ENCODE data around the gene HOXB7. TPM values are rescaled to one million over a fixed set of nuclear protein-coding genes. Genes with fewer than 3 reads are reported as not detected.

HOXB7 gene
- total RNA-seq, 1 donor from 2014 or later: 3.6 TPM

DNA sequence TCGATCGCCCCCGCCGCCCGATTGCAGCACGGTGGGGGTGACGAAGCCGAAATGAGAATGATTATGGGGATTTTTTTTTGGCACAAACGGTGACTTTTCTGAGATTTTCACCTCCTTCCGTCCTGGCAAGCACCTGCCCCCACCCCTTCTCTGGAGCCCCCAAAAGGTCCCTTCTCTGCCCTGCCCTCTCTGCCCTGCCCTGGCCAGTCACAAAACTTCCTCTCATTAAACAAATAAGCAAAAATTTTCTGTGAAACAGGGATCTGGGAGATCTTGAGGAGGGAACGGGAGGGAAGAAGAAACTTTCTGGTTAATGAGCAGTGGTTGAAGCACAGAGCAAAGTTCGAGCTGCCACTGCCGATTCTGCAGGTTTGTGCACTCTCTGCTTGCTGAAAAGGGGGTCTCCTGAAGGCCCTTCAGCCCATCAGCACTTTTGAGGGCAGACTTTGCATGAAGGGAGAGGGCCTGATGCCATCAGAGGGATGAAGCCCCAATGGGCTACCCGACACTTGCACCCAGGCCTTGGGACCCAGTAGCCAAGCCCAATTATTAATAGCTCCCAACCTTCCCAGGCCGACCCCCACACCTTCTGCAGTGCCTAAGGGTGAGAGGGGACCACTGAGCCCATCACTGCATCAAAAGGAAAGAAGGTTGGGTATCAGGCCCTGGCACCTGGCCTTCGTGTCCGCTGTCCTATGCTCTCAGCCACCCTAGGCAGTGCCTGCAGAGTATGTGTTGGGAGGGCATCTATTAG, 5.3 kb upstream of the HOXB7 start:
- Mint-ChIP-seq H3K4me3 (ENCODE audit: unreplicated experiment) (no peak overlapping the region), H3K4me1 (ENCODE audit: unreplicated experiment) (peaks cover 34% of the 10 kb centered on the region), H3K36me3 (ENCODE audit: low read depth, unreplicated experiment) (no peaks in the 10 kb centered on the region), H3K9me3 (ENCODE audit: unreplicated experiment) (no peaks in the 10 kb centered on the region), H3K27me3 (ENCODE audit: unreplicated experiment) (peaks cover 29% of the 10 kb centered on the region), H3K27ac (ENCODE audit: unreplicated experiment) (no peak overlapping the region)
- TF ChIP-seq, protein P1, sequence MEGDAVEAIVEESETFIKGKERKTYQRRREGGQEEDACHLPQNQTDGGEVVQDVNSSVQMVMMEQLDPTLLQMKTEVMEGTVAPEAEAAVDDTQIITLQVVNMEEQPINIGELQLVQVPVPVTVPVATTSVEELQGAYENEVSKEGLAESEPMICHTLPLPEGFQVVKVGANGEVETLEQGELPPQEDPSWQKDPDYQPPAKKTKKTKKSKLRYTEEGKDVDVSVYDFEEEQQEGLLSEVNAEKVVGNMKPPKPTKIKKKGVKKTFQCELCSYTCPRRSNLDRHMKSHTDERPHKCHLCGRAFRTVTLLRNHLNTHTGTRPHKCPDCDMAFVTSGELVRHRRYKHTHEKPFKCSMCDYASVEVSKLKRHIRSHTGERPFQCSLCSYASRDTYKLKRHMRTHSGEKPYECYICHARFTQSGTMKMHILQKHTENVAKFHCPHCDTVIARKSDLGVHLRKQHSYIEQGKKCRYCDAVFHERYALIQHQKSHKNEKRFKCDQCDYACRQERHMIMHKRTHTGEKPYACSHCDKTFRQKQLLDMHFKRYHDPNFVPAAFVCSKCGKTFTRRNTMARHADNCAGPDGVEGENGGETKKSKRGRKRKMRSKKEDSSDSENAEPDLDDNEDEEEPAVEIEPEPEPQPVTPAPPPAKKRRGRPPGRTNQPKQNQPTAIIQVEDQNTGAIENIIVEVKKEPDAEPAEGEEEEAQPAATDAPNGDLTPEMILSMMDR (IDR thresholded peaks at IDR 0.05; ENCODE audit: unreplicated experiment): no peak
- no peak for DNase-seq (ENCODE audit: low spot score)

DNA sequence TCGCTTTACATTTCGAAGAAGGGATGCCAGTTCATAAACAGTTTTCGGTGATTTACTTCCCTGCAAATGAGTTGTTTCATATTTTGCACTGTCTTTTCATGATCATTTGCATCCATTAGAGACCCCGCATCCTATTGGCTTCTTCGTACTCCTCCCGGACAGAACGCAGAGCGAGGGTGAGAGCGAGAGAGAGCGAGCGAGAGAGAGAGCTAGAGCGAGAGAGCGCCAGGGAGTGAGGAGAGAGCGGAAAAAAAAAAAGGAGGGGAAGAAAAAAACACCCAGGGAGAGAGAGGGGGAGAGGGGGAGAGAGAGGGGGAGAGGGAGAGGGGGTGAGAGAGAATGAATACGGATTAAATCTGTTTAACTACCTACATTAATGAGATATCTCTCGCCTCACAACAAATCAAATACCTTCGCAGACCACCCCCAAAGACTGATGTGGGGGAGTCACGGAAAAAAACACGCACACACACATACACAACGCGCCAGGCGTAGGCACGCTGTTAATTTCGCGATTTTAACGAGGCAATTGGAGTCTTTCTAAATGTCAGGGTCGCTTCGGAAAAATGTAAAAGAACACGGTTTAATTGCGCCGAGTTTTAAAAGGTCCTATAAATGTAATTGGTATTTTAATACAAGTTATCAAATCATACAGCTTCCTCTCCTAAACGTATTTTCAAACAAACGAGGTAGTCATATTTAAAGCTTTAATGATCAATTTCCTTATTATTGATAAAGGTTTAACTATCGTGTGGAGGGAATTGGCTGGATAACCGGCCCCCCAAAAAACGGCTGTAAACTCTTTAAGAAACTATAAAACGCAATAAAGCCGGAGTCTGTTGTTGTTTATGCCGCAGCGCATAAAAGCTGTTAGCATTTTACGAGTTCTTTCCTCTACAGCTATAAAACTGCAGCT, 4.5 kb upstream of the HOXB7 start, which contains the start of gene HOXB8:
Gene HOXB8 (minus strand): TSS at position 246 of the 916 bp plus-strand sequence. CDS start 588 bp downstream, outside the sequence.
- Mint-ChIP-seq H3K27me3 (ENCODE audit: unreplicated experiment) (peaks cover 34% of the 10 kb centered on the region), H3K4me1 (ENCODE audit: unreplicated experiment) (peaks cover 34% of the 10 kb centered on the region), H3K9me3 (ENCODE audit: unreplicated experiment) (no peaks in the 10 kb centered on the region), H3K4me3 (ENCODE audit: unreplicated experiment) (no peak within 1 kb of the TSS), H3K36me3 (ENCODE audit: low read depth, unreplicated experiment) (no peaks in the 10 kb centered on the region), H3K27ac (ENCODE audit: unreplicated experiment) (no peak within 1 kb of the TSS)
- TF ChIP-seq, protein P1 (IDR thresholded peaks at IDR 0.05; ENCODE audit: unreplicated experiment): no peak
- DNase-seq (ENCODE audit: low spot score): no peak

DNA sequence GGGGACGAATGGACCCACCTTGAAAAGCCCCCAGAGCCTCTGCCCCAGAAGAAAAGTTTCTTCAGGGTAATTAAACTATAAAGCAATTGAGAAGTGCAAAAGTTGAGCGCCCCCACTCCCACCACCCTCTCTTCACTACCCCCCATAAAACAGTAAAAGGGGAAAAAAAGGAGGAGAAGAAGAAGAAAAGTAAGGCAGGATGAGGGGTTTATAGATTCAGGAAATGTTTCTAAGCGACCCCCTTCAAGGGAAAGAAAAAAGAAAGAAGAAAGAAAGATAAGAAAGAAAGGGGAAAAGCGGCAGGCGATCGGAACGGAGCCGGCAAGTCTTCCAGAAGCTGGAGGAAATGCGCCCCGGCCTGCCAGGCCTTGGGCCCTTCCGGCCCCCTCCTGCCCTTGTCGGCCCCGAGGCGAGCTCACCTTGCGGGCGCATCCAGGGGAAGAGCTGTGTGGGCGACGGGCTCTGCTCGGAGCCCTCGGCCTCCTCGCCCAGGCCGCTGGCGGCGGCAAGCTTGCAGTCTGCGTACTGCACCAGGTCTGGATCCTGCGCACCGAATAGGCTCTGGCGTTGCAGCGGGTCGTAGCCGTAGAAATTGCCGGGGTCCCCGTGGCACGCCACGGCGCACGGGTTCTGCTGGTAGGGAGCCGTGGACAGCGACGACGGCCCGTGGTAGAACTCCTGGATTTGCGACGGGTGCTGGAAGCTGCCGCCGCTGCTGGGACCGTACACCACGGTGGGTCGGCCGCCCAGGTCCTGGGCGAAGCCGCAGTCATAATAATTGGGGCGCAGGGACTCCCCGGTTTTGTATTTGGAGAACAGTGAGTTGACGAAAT, 3.3 kb upstream of the HOXB7 start:
- no peaks in the 10 kb centered on the region for H3K36me3 Mint-ChIP-seq (ENCODE audit: low read depth, unreplicated experiment)
- no peaks in the 10 kb centered on the region for H3K9me3 Mint-ChIP-seq (ENCODE audit: unreplicated experiment)
- H3K4me3 Mint-ChIP-seq (ENCODE audit: unreplicated experiment): peak overlapping the region; percentile 29
- no peak for DNase-seq (ENCODE audit: low spot score)
- TF ChIP-seq, protein P1 (IDR thresholded peaks at IDR 0.05; ENCODE audit: unreplicated experiment): no peak
- H3K4me1 Mint-ChIP-seq (ENCODE audit: unreplicated experiment): peaks cover 30% of the 10 kb centered on the region
- H3K27me3 Mint-ChIP-seq (ENCODE audit: unreplicated experiment): peaks cover 38% of the 10 kb centered on the region
- H3K27ac Mint-ChIP-seq (ENCODE audit: unreplicated experiment): no peak overlapping the region

DNA sequence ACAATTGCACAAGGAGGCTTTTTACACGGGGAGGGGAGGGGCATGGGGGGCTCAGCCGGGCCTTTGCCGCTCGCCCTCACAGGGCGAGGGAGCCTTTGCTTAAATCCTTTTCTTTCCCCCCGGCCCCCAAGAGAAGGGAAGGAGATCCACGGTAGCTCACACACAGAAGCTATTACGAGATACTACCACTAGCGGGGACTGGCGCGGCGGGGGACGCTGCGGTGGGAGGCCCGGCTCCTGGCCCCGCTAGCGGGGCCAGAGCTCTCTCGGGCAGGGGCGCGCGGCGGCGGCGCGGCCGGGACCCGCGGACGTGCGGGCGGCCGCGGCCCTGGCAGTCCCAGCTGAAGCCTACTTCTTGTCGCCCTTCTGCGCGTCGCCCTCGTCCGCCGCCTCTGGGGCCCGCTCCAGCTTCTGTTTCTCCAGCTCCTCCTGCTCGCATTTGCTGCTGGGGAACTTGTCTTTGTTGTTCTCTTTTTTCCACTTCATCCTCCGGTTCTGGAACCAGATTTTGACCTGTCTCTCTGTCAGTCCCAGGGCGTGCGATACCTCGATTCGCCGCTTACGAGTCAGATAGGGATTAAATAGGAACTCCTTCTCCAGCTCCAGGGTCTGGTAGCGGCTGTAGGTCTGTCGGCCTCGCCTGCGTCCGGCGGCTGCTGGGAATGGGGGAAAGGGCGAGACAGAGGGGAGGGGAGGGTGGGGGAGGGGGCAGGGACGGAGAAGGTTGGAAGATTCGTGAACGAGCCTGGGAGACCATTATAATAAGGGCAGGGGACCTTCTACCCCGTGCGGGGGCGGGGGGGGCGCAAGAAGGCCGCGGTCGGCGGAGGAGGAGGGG, 2.3 kb upstream of the HOXB7 start:
- Mint-ChIP-seq H3K27ac (ENCODE audit: unreplicated experiment) (peak overlapping the region; percentile 16), H3K4me1 (ENCODE audit: unreplicated experiment) (peaks cover 32% of the 10 kb centered on the region), H3K27me3 (ENCODE audit: unreplicated experiment) (peaks cover 29% of the 10 kb centered on the region), H3K36me3 (ENCODE audit: low read depth, unreplicated experiment) (no peaks in the 10 kb centered on the region), H3K4me3 (ENCODE audit: unreplicated experiment) (peak overlapping the region; percentile 89), H3K9me3 (ENCODE audit: unreplicated experiment) (no peaks in the 10 kb centered on the region)
- DNase-seq (ENCODE audit: low spot score): no peak
- TF ChIP-seq, protein P1 (IDR thresholded peaks at IDR 0.05; ENCODE audit: unreplicated experiment): peak; percentile 27

All from endothelial cell (in vitro differentiated cells).